Hematopoietic multipotent progenitor cell treated with erythropoietin and hydrocortisone succinate and interleukin-3 and kit ligand, for 4 days (in vitro differentiated cells): ENCODE data around the gene SREBF2.

Experiments
- DNase-seq: peaks from one replicate; pipeline ENCODE4 v3.0.0-alpha.2; 2015

The SREBF2 gene

GRCh38 chr22:41909310-41910049 is 76.6 kb downstream of the SREBF2 start:
- no peak for DNase-seq

- DNase-seq: peak; percentile 69
Observed at GRCh38 chr22:41910050-41911000, 77.4 kb downstream of the SREBF2 start.

- no peak for DNase-seq
Observed at GRCh38 chr22:41911001-41911611, 78.2 kb downstream of the SREBF2 start.

- DNase-seq: no peak
Observed at GRCh38 chr22:41912338-41913039, 79.6 kb downstream of the SREBF2 start.

- DNase-seq: no peak
Observed at GRCh38 chr22:41913040-41913719, 80.3 kb downstream of the SREBF2 start.

- DNase-seq: no peak
Observed at GRCh38 chr22:41913842-41914534, 81.1 kb downstream of the SREBF2 start.

- DNase-seq: no peak
Observed at GRCh38 chr22:41914611-41915034, 81.7 kb downstream of the SREBF2 start.

- DNase-seq: peak; percentile 61
Observed at GRCh38 chr22:41915035-41915785, 82.3 kb downstream of the SREBF2 start, which contains the start of gene SHISA8. Gene SHISA8 (minus strand): TSS chr22:41915074. CDS start chr22:41914667, 407 bp downstream.

- DNase-seq: no peak
Observed at GRCh38 chr22:41915786-41916493, 83.0 kb downstream of the SREBF2 start.

GRCh38 chr22:41916745-41917358 is 83.9 kb downstream of the SREBF2 start:
- DNase-seq: no peak

- no peak for DNase-seq
Observed at GRCh38 chr22:41917375-41917902, 84.5 kb downstream of the SREBF2 start.

- peak; percentile 78 for DNase-seq
Observed at GRCh38 chr22:41917903-41918791, 85.2 kb downstream of the SREBF2 start.

- DNase-seq: peak; percentile 71
Observed at GRCh38 chr22:41919357-41920224, 86.7 kb downstream of the SREBF2 start.

- no peak for DNase-seq
Observed at GRCh38 chr22:41920271-41920976, 87.5 kb downstream of the SREBF2 start.

- DNase-seq: no peak
Observed at GRCh38 chr22:41922328-41922727, 89.4 kb downstream of the SREBF2 start.

- DNase-seq: no peak
Observed at GRCh38 chr22:41922940-41923594, 90.2 kb downstream of the SREBF2 start.
